GM19395 (cell line): Measurements from ENCODE around the gene BEX3.
"Not testable (repeated sequence)": the region's sequence is repeated elsewhere in the genome, so short reads cannot be mapped to it uniquely, and the experiment has no call there.

ENCODE experiments used
- ATAC-seq: cut with Tn5 transposase; IDR thresholded peaks from one replicate; pipeline ENCODE4 v1.9.1; 2021; ENCODE audit warnings: mild to moderate bottlenecking, moderate library complexity; ENCODE audit not compliant: unreplicated experiment

BEX3 gene

GRCh38 chrX:103378990-103379389 lies 2.7 kb downstream of the BEX3 start:
- ATAC-seq: no peak

GRCh38 chrX:103382877-103383276 lies 6.5 kb downstream of the BEX3 start:
- no peak for ATAC-seq

DNA sequence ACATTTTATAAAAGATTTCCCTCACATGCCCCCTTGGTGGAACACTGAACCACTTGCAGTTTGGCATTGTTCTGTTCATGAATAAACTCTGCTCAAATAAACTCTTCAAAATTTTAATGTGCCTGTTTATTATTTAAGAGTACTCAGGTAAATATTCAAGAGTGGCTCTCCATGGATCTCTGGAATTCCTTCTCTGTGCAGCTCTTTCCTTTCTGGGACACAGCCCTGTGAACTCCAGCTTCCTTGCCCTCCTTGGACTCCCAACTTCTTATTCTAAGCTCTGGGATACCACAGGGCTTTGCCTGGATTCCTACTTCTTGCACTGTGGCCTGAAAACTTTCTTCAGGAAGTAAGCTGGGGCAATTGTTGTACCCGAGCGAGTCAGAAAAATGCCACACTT lies 8.3 kb downstream of the BEX3 start:
- ATAC-seq: no peak

DNA sequence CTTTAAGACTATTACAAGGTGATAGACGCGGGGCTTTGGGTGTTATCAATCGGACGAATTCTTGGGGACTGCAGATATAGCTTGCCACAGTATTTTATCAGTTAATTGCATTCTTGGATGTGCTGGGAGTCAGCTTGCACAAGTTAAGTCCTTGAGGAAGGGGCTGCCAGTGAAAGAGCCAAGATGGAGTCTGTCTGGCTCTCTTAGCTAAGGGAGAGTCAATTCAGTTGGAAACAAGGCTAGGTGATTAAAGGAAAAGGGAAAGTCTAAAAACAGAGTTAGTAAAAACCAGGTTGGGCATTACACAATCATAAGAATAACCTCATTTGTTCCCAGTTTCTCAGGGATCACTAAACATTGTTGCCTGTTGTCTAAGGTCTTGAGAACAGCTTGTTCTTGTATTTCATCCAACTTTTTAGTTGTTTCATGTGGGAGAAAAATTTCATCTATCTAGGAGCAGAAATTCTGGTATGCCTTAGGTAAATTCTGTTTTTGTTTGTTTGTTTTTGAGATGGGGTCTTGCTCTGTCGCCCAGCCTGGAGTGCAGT lies 9.0 kb downstream of the BEX3 start:
- ATAC-seq: not testable (repeated sequence)

DNA sequence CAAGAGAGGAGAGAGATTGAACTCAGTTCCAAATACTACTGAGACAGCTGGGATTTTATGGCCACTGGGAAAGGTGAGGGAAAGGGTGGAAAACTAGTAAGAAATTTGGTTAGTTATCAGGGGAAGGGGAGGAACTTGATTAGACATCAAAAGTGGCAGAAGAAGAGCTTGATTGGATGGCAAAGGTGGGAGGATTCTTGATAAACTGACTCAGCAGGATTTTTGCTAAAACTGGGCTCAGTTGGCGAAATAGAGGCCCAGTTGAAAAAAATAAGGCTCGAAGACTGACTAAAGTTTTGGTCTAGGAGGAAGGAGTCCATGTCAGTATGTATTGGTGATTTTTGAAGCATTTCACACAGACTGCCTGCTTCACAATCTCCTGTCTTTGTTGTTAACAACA lies 10.0 kb downstream of the BEX3 start:
- ATAC-seq: no peak

- no peak for ATAC-seq
Observed at GRCh38 chrX:103393487-103393886, 17.1 kb downstream of the BEX3 start.

GRCh38 chrX:103396186-103396585 lies 19.8 kb downstream of the BEX3 start:
- no peak for ATAC-seq

DNA sequence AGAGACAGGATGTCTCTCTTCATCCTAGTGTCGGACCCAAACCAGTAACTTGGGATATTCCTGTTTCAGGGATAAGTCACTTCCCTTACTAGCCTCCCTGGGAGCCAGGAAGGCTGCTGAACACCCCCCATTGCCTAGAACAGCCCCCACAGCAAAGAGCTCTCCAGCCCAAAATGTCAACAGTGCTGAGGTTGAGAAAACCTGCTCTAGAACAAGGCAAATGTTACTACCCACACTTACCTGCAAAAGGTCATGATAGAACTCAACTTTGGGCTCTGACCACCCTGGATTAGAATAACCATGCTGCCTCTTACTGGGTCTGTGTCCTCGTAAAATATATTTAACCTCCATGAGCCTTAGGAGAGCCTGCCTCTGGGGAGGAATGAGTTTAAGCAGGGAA lies 20.3 kb downstream of the BEX3 start:
- no peak for ATAC-seq

DNA sequence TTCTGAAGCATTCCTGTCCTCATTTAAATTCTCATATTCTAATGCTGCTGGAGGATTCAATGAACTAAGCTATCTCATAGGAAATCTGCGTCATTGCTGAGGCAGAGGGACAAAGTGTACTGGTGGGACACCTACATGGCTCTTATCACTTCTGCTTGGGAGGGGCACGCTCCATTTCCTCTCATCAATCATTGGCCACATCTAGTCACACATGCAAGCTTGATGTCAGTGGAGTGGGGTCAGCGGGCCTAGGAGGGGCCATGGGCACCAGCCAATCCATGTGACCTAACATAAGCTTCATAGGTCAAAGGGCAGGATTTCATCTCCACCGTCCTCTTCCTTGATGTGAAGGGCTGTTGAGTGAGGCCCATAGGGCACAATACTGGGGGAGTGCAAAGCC lies 21.4 kb downstream of the BEX3 start:
- ATAC-seq: no peak

- no peak for ATAC-seq
Observed at GRCh38 chrX:103398421-103398864, 22.1 kb downstream of the BEX3 start.

DNA sequence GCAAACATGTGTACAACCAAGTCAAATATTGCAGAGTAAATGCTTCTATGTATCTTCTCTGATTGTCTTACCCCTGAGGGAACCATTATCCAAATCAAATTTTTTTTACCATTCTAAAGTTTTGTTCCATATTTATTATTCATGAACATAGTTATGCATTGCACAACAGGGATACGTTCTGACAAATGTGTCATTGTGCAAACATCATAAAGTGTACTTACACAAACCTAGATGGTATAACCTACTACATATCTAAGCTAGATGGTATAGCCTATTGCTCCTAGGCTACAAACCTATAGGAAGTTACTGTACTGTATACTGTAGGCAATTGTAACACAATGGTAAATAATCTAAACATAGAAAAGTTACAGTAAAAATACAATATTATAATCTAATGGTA lies 23.4 kb downstream of the BEX3 start:
- ATAC-seq: no peak

DNA sequence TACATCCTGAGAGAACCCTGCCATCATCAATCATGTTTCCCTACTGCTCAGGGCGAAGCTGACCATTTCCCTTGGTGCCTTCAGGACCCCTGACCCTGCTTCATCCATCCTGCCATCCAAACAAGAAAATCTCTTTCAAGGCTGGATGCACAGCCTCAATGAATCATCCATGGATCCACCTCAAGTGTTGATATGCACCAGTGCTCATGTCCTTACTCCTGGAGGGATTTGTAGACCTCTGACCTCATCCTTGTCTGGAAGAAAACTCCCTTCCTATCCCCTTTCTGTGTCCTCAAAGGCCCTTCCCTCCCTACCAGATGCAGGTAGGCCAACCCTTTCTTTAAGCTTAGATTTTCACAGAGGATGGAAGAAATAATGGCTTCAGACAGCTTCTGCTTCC lies 24.6 kb downstream of the BEX3 start:
- ATAC-seq: no peak

DNA sequence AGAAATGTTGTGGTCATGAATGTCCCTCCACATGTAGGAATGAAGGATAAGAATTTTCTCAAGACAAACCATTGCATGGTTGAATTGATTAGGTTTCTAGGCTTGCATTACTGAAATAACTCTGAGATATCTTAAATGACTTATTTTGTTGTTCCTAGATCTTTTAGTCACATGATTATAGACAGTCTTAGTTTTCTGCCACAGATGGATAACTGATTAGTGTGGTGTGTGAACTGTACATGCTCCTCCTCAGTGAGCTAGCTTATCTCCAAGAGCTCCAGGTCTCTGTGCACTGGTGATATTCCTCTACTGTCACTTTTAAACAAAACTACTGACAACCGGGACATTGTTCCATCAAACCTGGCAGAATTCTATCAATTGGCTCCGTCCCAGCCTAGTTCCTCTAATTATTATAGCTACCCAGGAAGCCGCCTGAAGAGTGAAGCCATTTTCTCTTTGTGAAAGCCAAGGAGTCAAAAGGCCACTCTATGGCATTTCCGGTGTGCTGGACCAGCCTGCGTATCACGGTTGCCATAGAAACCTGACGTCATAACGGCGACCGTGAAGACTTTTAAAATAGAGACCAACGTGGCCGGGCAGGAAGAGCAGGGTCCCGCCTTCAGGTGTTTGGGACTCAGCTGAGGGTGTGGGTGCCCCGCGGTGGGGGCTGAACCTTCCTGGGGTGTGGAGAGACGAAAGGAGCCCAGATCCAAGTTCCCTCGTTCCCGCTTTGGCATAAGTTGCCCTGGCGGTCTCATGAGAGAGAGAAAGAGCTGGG lies 28.1 kb downstream of the BEX3 start:
- ATAC-seq: peak; percentile 98

DNA sequence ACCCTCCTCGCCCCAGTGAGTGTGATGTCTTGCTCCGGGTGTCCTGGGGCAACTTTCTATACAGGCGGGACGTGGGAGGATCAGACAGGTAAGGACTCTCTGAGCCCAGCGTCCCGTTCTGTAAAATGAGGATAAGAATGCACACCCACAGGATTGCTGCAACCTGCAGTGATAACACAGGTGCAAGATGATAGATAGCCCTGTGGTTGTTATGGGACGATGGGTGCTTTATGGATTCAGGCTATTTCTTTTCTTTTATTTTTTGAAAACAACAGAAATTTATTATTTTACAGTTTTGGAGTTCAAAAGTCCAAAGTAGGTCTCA lies 28.6 kb downstream of the BEX3 start:
- ATAC-seq: peak; percentile 38

- no peak for ATAC-seq
Observed at GRCh38 chrX:103406256-103406655, 29.9 kb downstream of the BEX3 start.

DNA sequence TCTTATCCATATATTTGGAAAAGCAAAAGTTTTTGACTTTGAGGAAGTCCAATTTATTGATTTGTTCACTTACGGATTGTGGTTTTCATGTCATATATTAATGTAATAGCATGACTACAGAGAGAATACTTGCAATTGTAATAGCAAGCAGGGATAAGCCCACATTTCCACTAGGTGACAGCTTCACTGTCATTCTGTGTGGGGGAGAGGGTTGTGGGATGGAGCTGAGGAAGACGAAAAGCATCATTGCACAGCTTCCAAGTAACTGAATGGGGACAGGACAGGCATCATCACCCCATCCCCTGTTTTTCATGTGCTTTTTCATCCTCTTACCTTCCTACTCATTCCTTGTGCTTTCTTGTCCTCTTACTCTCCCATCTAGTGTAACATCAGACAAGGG lies 31.4 kb downstream of the BEX3 start:
- ATAC-seq: no peak

GRCh38 chrX:103411721-103412120 lies 35.4 kb downstream of the BEX3 start:
- not testable (repeated sequence) for ATAC-seq

DNA sequence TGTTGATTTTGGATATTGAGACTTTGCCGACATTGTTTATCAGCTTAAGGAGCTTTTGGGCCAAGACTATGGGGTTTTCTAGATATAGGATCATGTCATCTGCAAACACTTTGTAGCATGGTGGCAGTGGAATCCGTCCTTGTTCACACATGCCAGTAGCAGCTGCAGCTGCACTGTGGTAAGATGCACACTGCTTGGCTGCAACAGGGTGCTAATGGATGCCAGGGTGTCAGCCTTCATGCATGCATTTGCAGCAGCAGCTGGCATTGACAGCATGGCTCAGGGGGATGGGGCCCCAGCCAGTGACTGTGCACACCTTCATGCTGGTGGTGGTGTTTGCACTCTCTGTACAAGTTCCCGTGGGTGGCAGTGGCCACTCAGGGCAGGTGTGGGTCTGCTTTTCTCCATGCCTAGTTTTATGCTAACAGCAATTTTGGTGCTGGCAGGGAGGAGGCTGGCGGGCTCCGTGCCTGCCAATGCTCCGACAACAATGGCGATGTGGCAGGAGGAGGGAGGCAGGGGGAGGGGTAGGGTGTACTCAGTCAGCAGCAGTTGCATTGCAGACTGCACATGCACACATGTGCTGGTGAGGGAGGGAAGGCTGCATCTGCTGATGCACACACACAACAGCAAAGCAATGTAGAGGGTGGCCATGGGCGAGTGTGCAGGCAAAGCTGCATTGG lies 37.5 kb downstream of the BEX3 start:
- no peak for ATAC-seq

DNA sequence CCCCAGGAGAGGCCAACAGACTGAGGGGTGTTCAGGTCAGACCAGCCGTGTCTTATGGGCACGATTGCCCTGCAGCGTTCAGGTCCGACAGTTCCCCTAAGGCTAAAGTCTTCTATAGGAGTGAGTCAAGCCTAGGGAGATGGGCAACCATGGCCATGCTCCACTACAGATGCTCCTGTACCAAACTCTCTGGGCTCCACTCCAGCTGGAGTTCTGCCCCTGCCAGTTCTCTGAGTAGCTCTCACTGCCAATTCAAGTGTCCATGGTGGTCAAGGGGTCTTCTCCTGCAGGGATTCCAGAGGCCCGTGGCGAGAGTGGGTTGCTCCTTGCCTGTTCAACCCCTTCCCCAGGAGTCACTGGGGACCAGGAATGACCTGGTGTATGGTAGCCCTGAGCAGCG lies 38.2 kb downstream of the BEX3 start:
- ATAC-seq: no peak

DNA sequence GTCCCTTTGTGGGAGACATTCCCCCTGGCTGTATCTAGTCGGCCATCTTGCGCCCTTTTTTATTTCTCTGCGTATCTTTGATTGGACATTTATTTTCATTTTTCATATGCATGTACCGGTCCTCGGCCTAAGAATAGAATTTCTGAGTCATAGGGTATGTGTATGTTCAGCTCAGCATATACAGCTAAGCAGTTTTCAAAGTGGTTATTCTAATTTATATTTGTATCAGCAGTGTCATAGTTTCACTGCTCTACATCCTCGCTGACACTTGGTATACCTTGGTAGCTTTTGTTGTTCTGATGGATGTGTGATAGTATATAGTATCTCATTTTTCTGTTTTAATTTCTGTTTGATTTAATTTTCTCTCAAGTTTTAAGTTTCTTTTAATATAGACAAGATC lies 38.7 kb downstream of the BEX3 start:
- no peak for ATAC-seq

- ATAC-seq: no peak
Observed at GRCh38 chrX:103415528-103415927, 39.2 kb downstream of the BEX3 start.

- ATAC-seq: no peak
Observed at GRCh38 chrX:103417370-103417769, 41.0 kb downstream of the BEX3 start.
